ENCODE measurements around the gene TEKT3.

TEKT3 gene

GRCh38 chr17:15332338-15332737 lies 9.1 kb downstream of the TEKT3 start:
- H4K12ac ChIP-seq (ENCODE audit: low read depth, low read length): no peak overlapping the region
- H2BK12ac ChIP-seq (ENCODE audit: low read length): no peak overlapping the region
- H3K14ac ChIP-seq (ENCODE audit: low read length): no peak overlapping the region
- H3K9ac ChIP-seq (ENCODE audit: low read length): no peak overlapping the region
- no peak overlapping the region for H2BK120ac ChIP-seq (ENCODE audit: insufficient read depth, low read length, poor library complexity)
- H3K4me2 ChIP-seq (ENCODE audit: low read length): no peak overlapping the region
- H3K18ac ChIP-seq (ENCODE audit: low read length): no peak overlapping the region
- H2BK5ac ChIP-seq (ENCODE audit: low read depth, low read length, poor library complexity): no peak overlapping the region
- H3K4me3 ChIP-seq (ENCODE audit: low read depth, low read length): no peak overlapping the region
- H3K79me2 ChIP-seq (ENCODE audit: control insufficient read depth, insufficient read depth, low read length, poor library complexity): no peaks in the 10 kb centered on the region
- no peak overlapping the region for H4K91ac ChIP-seq (ENCODE audit: low read depth, low read length)
- peaks cover 2 to 4% of the 10 kb centered on the region in 2 experiments for H3K4me1 ChIP-seq (ENCODE audit: control insufficient read depth in 1 of 2, insufficient read depth in 2 of 2, low read length in 2 of 2)
- H2AK5ac ChIP-seq (ENCODE audit: low read length): no peak overlapping the region
- no peaks in the 10 kb centered on the region for H3K36me3 ChIP-seq (ENCODE audit: control insufficient read depth in 1 of 2, insufficient read depth in 2 of 2, low read length in 2 of 2)
- H4K8ac ChIP-seq (ENCODE audit: low read depth, low read length): no peak overlapping the region
- no peak overlapping the region for H3K27ac ChIP-seq (ENCODE audit: low read depth, low read length)
- H3K23ac ChIP-seq (ENCODE audit: low read length): no peak overlapping the region
- WGBS (ENCODE audit: extremely low coverage, insufficient coverage, insufficient read length): no CpG with 5 or more reads among the region's 6 CpGs
- no peaks in the 10 kb centered on the region for H3K79me1 ChIP-seq (ENCODE audit: low read length)
- peak in 1 of 2 donors; percentile 15 for DNase-seq
- H3K27me3 ChIP-seq (ENCODE audit: insufficient read depth, low read length): no peaks in the 10 kb centered on the region
- H2AFZ ChIP-seq (ENCODE audit: insufficient read depth, low read length, poor library complexity): no peak overlapping the region
- H3K9me3 ChIP-seq (ENCODE audit: insufficient read depth, low read depth, low read length): peaks cover 2% of the 10 kb centered on the region
- H3K4ac ChIP-seq (ENCODE audit: low read depth, low read length): no peak overlapping the region

- Histone ChIP-seq H3K79me1 (ENCODE audit: low read length) (no peaks in the 10 kb centered on the region), H3K4me1 (ENCODE audit: control insufficient read depth in 1 of 2, insufficient read depth in 2 of 2, low read length in 2 of 2) (no peaks in the 10 kb centered on the region)
- WGBS (ENCODE audit: extremely low coverage, insufficient coverage, insufficient read length): no CpG with 5 or more reads among the region's 4 CpGs
Observed at GRCh38 chr17:15323131-15323530, 18.3 kb downstream of the TEKT3 start.

GRCh38 chr17:15321556-15322251 lies 19.7 kb downstream of the TEKT3 start:
- Histone ChIP-seq H3K4me3 (ENCODE audit: low read depth, low read length) (no peak overlapping the region), H2AK5ac (ENCODE audit: low read length) (no peak overlapping the region), H3K79me1 (ENCODE audit: low read length) (no peaks in the 10 kb centered on the region), H3K14ac (ENCODE audit: low read length) (no peak overlapping the region), H2BK120ac (ENCODE audit: insufficient read depth, low read length, poor library complexity) (no peak overlapping the region), H3K9ac (ENCODE audit: low read length) (no peak overlapping the region), H3K9me3 (ENCODE audit: insufficient read depth, low read depth, low read length) (no peaks in the 10 kb centered on the region), H3K27me3 (ENCODE audit: insufficient read depth, low read length) (no peaks in the 10 kb centered on the region), H4K12ac (ENCODE audit: low read depth, low read length) (no peak overlapping the region), H4K91ac (ENCODE audit: low read depth, low read length) (no peak overlapping the region), H4K8ac (ENCODE audit: low read depth, low read length) (no peak overlapping the region), H3K4me1 (ENCODE audit: control insufficient read depth in 1 of 2, insufficient read depth in 2 of 2, low read length in 2 of 2) (no peaks in the 10 kb centered on the region), H3K36me3 (ENCODE audit: control insufficient read depth in 1 of 2, insufficient read depth in 2 of 2, low read length in 2 of 2) (no peaks in the 10 kb centered on the region), H3K79me2 (ENCODE audit: control insufficient read depth, insufficient read depth, low read length, poor library complexity) (no peaks in the 10 kb centered on the region), H3K4me2 (ENCODE audit: low read length) (no peak overlapping the region), H3K18ac (ENCODE audit: low read length) (no peak overlapping the region), H3K4ac (ENCODE audit: low read depth, low read length) (no peak overlapping the region), H2BK5ac (ENCODE audit: low read depth, low read length, poor library complexity) (no peak overlapping the region), H3K23ac (ENCODE audit: low read length) (no peak overlapping the region), H2AFZ (ENCODE audit: insufficient read depth, low read length, poor library complexity) (no peak overlapping the region), H2BK12ac (ENCODE audit: low read length) (no peak overlapping the region), H3K27ac (ENCODE audit: low read depth, low read length) (no peak overlapping the region)
- no peak for DNase-seq
- WGBS (ENCODE audit: extremely low coverage, insufficient coverage, insufficient read length): no CpG with 5 or more reads among the region's 6 CpGs

More at GRCh38 chr17:15323131-15323530, 18.3 kb downstream of the TEKT3 start:
- Histone ChIP-seq H2AFZ (ENCODE audit: insufficient read depth, low read length, poor library complexity) (no peak overlapping the region), H3K9me3 (ENCODE audit: insufficient read depth, low read depth, low read length) (no peaks in the 10 kb centered on the region), H3K4me2 (ENCODE audit: low read length) (no peak overlapping the region), H3K14ac (ENCODE audit: low read length) (no peak overlapping the region), H2BK12ac (ENCODE audit: low read length) (no peak overlapping the region), H2BK120ac (ENCODE audit: insufficient read depth, low read length, poor library complexity) (no peak overlapping the region), H3K27me3 (ENCODE audit: insufficient read depth, low read length) (no peaks in the 10 kb centered on the region), H3K79me2 (ENCODE audit: control insufficient read depth, insufficient read depth, low read length, poor library complexity) (no peaks in the 10 kb centered on the region), H4K8ac (ENCODE audit: low read depth, low read length) (no peak overlapping the region), H2BK5ac (ENCODE audit: low read depth, low read length, poor library complexity) (no peak overlapping the region), H4K12ac (ENCODE audit: low read depth, low read length) (no peak overlapping the region), H3K9ac (ENCODE audit: low read length) (no peak overlapping the region), H3K4ac (ENCODE audit: low read depth, low read length) (no peak overlapping the region), H2AK5ac (ENCODE audit: low read length) (no peak overlapping the region), H3K18ac (ENCODE audit: low read length) (no peak overlapping the region), H4K91ac (ENCODE audit: low read depth, low read length) (no peak overlapping the region), H3K27ac (ENCODE audit: low read depth, low read length) (no peak overlapping the region), H3K23ac (ENCODE audit: low read length) (no peak overlapping the region), H3K36me3 (ENCODE audit: control insufficient read depth in 1 of 2, insufficient read depth in 2 of 2, low read length in 2 of 2) (no peaks in the 10 kb centered on the region), H3K4me3 (ENCODE audit: low read depth, low read length) (no peak overlapping the region)
- no peak for DNase-seq

- Histone ChIP-seq H2BK12ac (ENCODE audit: low read length) (no peak overlapping the region), H3K18ac (ENCODE audit: low read length) (no peak overlapping the region), H3K4ac (ENCODE audit: low read depth, low read length) (no peak overlapping the region), H3K23ac (ENCODE audit: low read length) (no peak overlapping the region), H4K8ac (ENCODE audit: low read depth, low read length) (no peak overlapping the region), H3K9me3 (ENCODE audit: insufficient read depth, low read depth, low read length) (no peaks in the 10 kb centered on the region), H3K36me3 (ENCODE audit: control insufficient read depth in 1 of 2, insufficient read depth in 2 of 2, low read length in 2 of 2) (no peaks in the 10 kb centered on the region), H3K27me3 (ENCODE audit: insufficient read depth, low read length) (no peaks in the 10 kb centered on the region), H4K12ac (ENCODE audit: low read depth, low read length) (no peak overlapping the region), H3K4me1 (ENCODE audit: control insufficient read depth in 1 of 2, insufficient read depth in 2 of 2, low read length in 2 of 2) (peaks cover 0 to 4% of the 10 kb centered on the region in 2 experiments), H2AK5ac (ENCODE audit: low read length) (no peak overlapping the region), H2AFZ (ENCODE audit: insufficient read depth, low read length, poor library complexity) (no peak overlapping the region), H3K79me2 (ENCODE audit: control insufficient read depth, insufficient read depth, low read length, poor library complexity) (no peaks in the 10 kb centered on the region), H3K9ac (ENCODE audit: low read length) (no peak overlapping the region), H2BK5ac (ENCODE audit: low read depth, low read length, poor library complexity) (no peak overlapping the region), H3K14ac (ENCODE audit: low read length) (no peak overlapping the region), H3K4me2 (ENCODE audit: low read length) (no peak overlapping the region), H2BK120ac (ENCODE audit: insufficient read depth, low read length, poor library complexity) (no peak overlapping the region), H3K79me1 (ENCODE audit: low read length) (no peaks in the 10 kb centered on the region), H3K4me3 (ENCODE audit: low read depth, low read length) (no peak overlapping the region), H3K27ac (ENCODE audit: low read depth, low read length) (no peak overlapping the region), H4K91ac (ENCODE audit: low read depth, low read length) (no peak overlapping the region)
- no CpG with 5 or more reads among the region's 5 CpGs for WGBS (ENCODE audit: extremely low coverage, insufficient coverage, insufficient read length)
- DNase-seq: no peak
Observed at GRCh38 chr17:15319452-15320010, 21.9 kb downstream of the TEKT3 start.

Data from trophoblast cell (in vitro differentiated cells and primary cell).